Uterus (tissue), 2 donors: ENCODE results near the gene SHISA4.
A peak's percentile ranks its signal among the peaks of the same experiment; 100 is the strongest.

ENCODE experiments used
- POLR2A ChIP-seq, 2 donors: fragments of 450-650 bp; IDR thresholded peaks; one replicate each; pipeline ENCODE4 v1.6.1; 2016; ENCODE audit warnings: antibody characterized with exemption in 2 of 2, mild to moderate bottlenecking in 1 of 2, moderate library complexity in 1 of 2
- TF ChIP-seq, protein P1 (sequence below), 4 experiments: fragments of 200-600 bp in 2 of 4; fragments of 450-650 bp in 2 of 4; sonication (generic) in 2 of 4; IDR thresholded peaks; one replicate each; pipeline ENCODE4 v1.5.1; 2016 to 2019; ENCODE audit warnings: antibody characterized with exemption in 4 of 4, mild to moderate bottlenecking in 2 of 4, moderate library complexity in 1 of 4

DNA sequence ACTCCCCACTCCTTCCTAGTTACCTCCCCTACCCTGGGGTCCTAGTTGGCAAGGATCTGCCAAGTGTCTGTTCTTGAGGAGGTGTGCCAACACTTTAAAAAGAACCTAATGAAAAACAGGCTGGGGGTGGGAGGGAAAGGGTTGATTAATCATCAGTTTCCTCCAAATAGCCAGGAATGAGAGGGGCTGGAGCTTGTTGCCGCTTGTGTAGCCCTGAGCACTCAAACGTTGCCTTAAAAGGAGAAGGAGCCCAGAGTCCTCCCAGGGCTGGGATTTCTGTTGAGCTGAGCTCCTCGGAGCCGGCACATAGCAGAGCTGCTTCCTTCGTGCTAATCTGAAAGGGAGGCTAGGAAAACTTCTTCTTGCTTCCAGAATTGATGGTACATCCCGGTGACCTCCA, 15.9 kb downstream of the SHISA4 start:
- peak; percentile 54 to 85 for TF ChIP-seq POLR2A (IDR thresholded peaks at IDR 0.05)
- TF ChIP-seq, protein P1, sequence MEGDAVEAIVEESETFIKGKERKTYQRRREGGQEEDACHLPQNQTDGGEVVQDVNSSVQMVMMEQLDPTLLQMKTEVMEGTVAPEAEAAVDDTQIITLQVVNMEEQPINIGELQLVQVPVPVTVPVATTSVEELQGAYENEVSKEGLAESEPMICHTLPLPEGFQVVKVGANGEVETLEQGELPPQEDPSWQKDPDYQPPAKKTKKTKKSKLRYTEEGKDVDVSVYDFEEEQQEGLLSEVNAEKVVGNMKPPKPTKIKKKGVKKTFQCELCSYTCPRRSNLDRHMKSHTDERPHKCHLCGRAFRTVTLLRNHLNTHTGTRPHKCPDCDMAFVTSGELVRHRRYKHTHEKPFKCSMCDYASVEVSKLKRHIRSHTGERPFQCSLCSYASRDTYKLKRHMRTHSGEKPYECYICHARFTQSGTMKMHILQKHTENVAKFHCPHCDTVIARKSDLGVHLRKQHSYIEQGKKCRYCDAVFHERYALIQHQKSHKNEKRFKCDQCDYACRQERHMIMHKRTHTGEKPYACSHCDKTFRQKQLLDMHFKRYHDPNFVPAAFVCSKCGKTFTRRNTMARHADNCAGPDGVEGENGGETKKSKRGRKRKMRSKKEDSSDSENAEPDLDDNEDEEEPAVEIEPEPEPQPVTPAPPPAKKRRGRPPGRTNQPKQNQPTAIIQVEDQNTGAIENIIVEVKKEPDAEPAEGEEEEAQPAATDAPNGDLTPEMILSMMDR (IDR thresholded peaks at IDR 0.05): no peak
